ENCODE data around the gene BBS7. TPM values are rescaled to one million over a fixed set of nuclear protein-coding genes. Genes with fewer than 3 reads are reported as not detected.

The BBS7 gene
- total RNA-seq (29.2 TPM), polyA plus RNA-seq (13.0 TPM)

GRCh38 chr4:121869841-121870822, at the start of gene BBS7:
Gene BBS7, minus strand, starts transcription at chr4:121870474. Its CDS starts 161 bp downstream, at chr4:121870313.
- H3K36me3 ChIP-seq (ENCODE audit: insufficient read depth), result peaks cover 2% of the 10 kb centered on the region
- peak within 1 kb of the TSS; percentile 78 for H3K4me3 ChIP-seq (ENCODE audit: low read depth, low read length)
- peak within 1 kb of the TSS; percentile 82 for H3K27ac ChIP-seq (ENCODE audit: low read depth)
- DNase-seq (ENCODE audit: extremely low spot score), result peak; percentile 97
- H3K4me1 ChIP-seq (ENCODE audit: insufficient read depth), result no peaks in the 10 kb centered on the region
- under 1% methylated on average over 58 of the region's 58 CpGs for WGBS

- Histone ChIP-seq H3K4me1 (ENCODE audit: insufficient read depth) (no peaks in the 10 kb centered on the region), H3K27ac (ENCODE audit: low read depth) (no peak overlapping the region), H3K36me3 (ENCODE audit: insufficient read depth) (no peaks in the 10 kb centered on the region), H3K4me3 (ENCODE audit: low read depth, low read length) (no peak overlapping the region)
- DNase-seq (ENCODE audit: extremely low spot score), result no peak
- WGBS, result 75% methylated on average over 2 of the region's 2 CpGs
Observed at GRCh38 chr4:121913667-121914066, 43.4 kb upstream of the BBS7 start.

GRCh38 chr4:121908346-121908745, 38.1 kb upstream of the BBS7 start:
- H3K4me1 ChIP-seq (ENCODE audit: insufficient read depth), result no peaks in the 10 kb centered on the region
- H3K27ac ChIP-seq (ENCODE audit: low read depth), result no peak overlapping the region
- no peaks in the 10 kb centered on the region for H3K36me3 ChIP-seq (ENCODE audit: insufficient read depth)
- no peak overlapping the region for H3K4me3 ChIP-seq (ENCODE audit: low read depth, low read length)
- WGBS, result 97% methylated on average over 1 of the region's 1 CpG
- no peak for DNase-seq (ENCODE audit: extremely low spot score)

- no peak overlapping the region for H3K27ac ChIP-seq (ENCODE audit: low read depth)
- H3K4me3 ChIP-seq (ENCODE audit: low read depth, low read length), result no peak overlapping the region
- H3K36me3 ChIP-seq (ENCODE audit: insufficient read depth), result no peaks in the 10 kb centered on the region
- peak; percentile 5 for DNase-seq (ENCODE audit: extremely low spot score)
- 66% methylated on average over 4 of the region's 4 CpGs for WGBS
- no peaks in the 10 kb centered on the region for H3K4me1 ChIP-seq (ENCODE audit: insufficient read depth)
Observed at GRCh38 chr4:121900132-121900983, 30.1 kb upstream of the BBS7 start.

- no peak overlapping the region for H3K27ac ChIP-seq (ENCODE audit: low read depth)
- no peaks in the 10 kb centered on the region for H3K4me1 ChIP-seq (ENCODE audit: insufficient read depth)
- WGBS, result 64% methylated on average over 6 of the region's 6 CpGs
- no peaks in the 10 kb centered on the region for H3K36me3 ChIP-seq (ENCODE audit: insufficient read depth)
- no peak overlapping the region for H3K4me3 ChIP-seq (ENCODE audit: low read depth, low read length)
- no peak for DNase-seq (ENCODE audit: extremely low spot score)
Observed at GRCh38 chr4:121898150-121898549, 27.9 kb upstream of the BBS7 start.

GRCh38 chr4:121888134-121888533, 17.9 kb upstream of the BBS7 start:
- no peaks in the 10 kb centered on the region for H3K4me1 ChIP-seq (ENCODE audit: insufficient read depth)
- 99% methylated on average over 1 of the region's 1 CpG for WGBS
- no peak overlapping the region for H3K4me3 ChIP-seq (ENCODE audit: low read depth, low read length)
- no peak for DNase-seq (ENCODE audit: extremely low spot score)
- H3K36me3 ChIP-seq (ENCODE audit: insufficient read depth), result no peaks in the 10 kb centered on the region
- H3K27ac ChIP-seq (ENCODE audit: low read depth), result no peak overlapping the region

GRCh38 chr4:121885115-121885514, 14.8 kb upstream of the BBS7 start:
- H3K4me3 ChIP-seq (ENCODE audit: low read depth, low read length), result no peak overlapping the region
- DNase-seq (ENCODE audit: extremely low spot score), result no peak
- 91% methylated on average over 2 of the region's 2 CpGs for WGBS
- no peaks in the 10 kb centered on the region for H3K4me1 ChIP-seq (ENCODE audit: insufficient read depth)
- H3K27ac ChIP-seq (ENCODE audit: low read depth), result no peak overlapping the region
- H3K36me3 ChIP-seq (ENCODE audit: insufficient read depth), result no peaks in the 10 kb centered on the region

- 77% methylated on average over 3 of the region's 3 CpGs for WGBS
- Histone ChIP-seq H3K4me3 (ENCODE audit: low read depth, low read length) (no peak overlapping the region), H3K4me1 (ENCODE audit: insufficient read depth) (no peaks in the 10 kb centered on the region), H3K36me3 (ENCODE audit: insufficient read depth) (no peaks in the 10 kb centered on the region), H3K27ac (ENCODE audit: low read depth) (no peak overlapping the region)
- no peak for DNase-seq (ENCODE audit: extremely low spot score)
Observed at GRCh38 chr4:121881158-121881557, 10.9 kb upstream of the BBS7 start.

GRCh38 chr4:121879135-121879534, 8.9 kb upstream of the BBS7 start:
- H3K27ac ChIP-seq (ENCODE audit: low read depth), result no peak overlapping the region
- no peaks in the 10 kb centered on the region for H3K4me1 ChIP-seq (ENCODE audit: insufficient read depth)
- no peak for DNase-seq (ENCODE audit: extremely low spot score)
- no peak overlapping the region for H3K4me3 ChIP-seq (ENCODE audit: low read depth, low read length)
- no peaks in the 10 kb centered on the region for H3K36me3 ChIP-seq (ENCODE audit: insufficient read depth)

- no peak for DNase-seq (ENCODE audit: extremely low spot score)
- WGBS, result 68% methylated on average over 4 of the region's 4 CpGs
- no peak overlapping the region for H3K4me3 ChIP-seq (ENCODE audit: low read depth, low read length)
Observed at GRCh38 chr4:121877041-121877773, 6.9 kb upstream of the BBS7 start.

GRCh38 chr4:121876070-121876469, 5.8 kb upstream of the BBS7 start:
- H3K4me3 ChIP-seq (ENCODE audit: low read depth, low read length), result no peak overlapping the region
- no peaks in the 10 kb centered on the region for H3K36me3 ChIP-seq (ENCODE audit: insufficient read depth)
- WGBS, result 98% methylated on average over 6 of the region's 6 CpGs
- DNase-seq (ENCODE audit: extremely low spot score), result no peak
- H3K27ac ChIP-seq (ENCODE audit: low read depth), result no peak overlapping the region
- H3K4me1 ChIP-seq (ENCODE audit: insufficient read depth), result no peaks in the 10 kb centered on the region

More at GRCh38 chr4:121877041-121877773, 6.9 kb upstream of the BBS7 start:
- Histone ChIP-seq H3K4me1 (ENCODE audit: insufficient read depth) (no peaks in the 10 kb centered on the region), H3K27ac (ENCODE audit: low read depth) (no peak overlapping the region), H3K36me3 (ENCODE audit: insufficient read depth) (no peaks in the 10 kb centered on the region)

GRCh38 chr4:121875652-121876051, 5.4 kb upstream of the BBS7 start:
- H3K36me3 ChIP-seq (ENCODE audit: insufficient read depth), result no peaks in the 10 kb centered on the region
- H3K27ac ChIP-seq (ENCODE audit: low read depth), result no peak overlapping the region
- WGBS, result 93% methylated on average over 2 of the region's 2 CpGs
- no peaks in the 10 kb centered on the region for H3K4me1 ChIP-seq (ENCODE audit: insufficient read depth)
- no peak overlapping the region for H3K4me3 ChIP-seq (ENCODE audit: low read depth, low read length)
- DNase-seq (ENCODE audit: extremely low spot score), result no peak

GRCh38 chr4:121873604-121874003, 3.3 kb upstream of the BBS7 start:
- Histone ChIP-seq H3K27ac (ENCODE audit: low read depth) (no peak overlapping the region), H3K36me3 (ENCODE audit: insufficient read depth) (no peaks in the 10 kb centered on the region), H3K4me1 (ENCODE audit: insufficient read depth) (no peaks in the 10 kb centered on the region), H3K4me3 (ENCODE audit: low read depth, low read length) (no peak overlapping the region)
- WGBS, result 33% methylated on average over 3 of the region's 3 CpGs
- DNase-seq (ENCODE audit: extremely low spot score), result no peak

Data from urinary bladder (tissue), 4 donors.